SH-SY5Y (cell line): ENCODE measurements around the gene TBRG1.

Experiments used
- GATA2 ChIP-seq: IDR thresholded peaks from 2 replicates; pipeline ENCODE4 v1.6.1; 2011; ENCODE audit warnings: mild to moderate bottlenecking, low read depth, low read length
- GATA3 ChIP-seq: IDR thresholded peaks from 2 replicates; pipeline ENCODE4 v1.6.1; 2011; ENCODE audit warnings: low read depth, mild to moderate bottlenecking, low read length, moderate library complexity

DNA sequence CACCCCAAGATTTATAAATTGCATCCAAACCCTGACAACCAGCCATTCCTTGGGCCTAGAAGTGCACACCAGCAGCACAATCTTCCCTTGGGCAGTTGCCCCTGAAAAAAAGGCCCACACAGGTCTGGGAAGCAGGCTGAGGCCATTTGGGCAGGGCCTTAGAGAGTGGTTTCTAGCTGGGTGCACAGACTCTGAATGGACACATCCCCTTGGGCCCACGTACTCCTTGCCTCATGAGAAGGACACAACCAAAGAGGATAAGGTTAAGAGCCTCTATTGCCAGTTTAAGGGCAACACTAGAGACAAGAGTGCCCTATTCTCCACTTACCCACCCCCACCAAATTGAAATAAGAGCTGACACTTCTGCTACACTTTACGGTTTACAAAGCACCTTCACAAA lies 12.4 kb upstream of the TBRG1 start:
- TF ChIP-seq GATA2 (no peak), GATA3 (no peak)
